ENCODE measurements around the gene WDR13. TPM values are rescaled to one million over a fixed set of nuclear protein-coding genes. Genes with fewer than 3 reads are reported as not detected.

The WDR13 gene
- total RNA-seq, 1 donor from 2014 or later = 121 TPM

Other genes with a start within 250 kb of the WDR13 start
- gene SSX3, start 240.8 kb upstream of the WDR13 start, total RNA-seq = not detected in 2 replicates
- gene SSX4, start 214.0 kb upstream of the WDR13 start, total RNA-seq = not detected in 2 replicates
- gene SSX4B, start 185.5 kb upstream of the WDR13 start, total RNA-seq = not detected in 2 replicates
- gene SLC38A5, start 127.2 kb upstream of the WDR13 start, total RNA-seq = 134 and 348 TPM in 2 replicates
- 131 and 154 TPM in 2 replicates for gene FTSJ1, start 121.3 kb upstream of the WDR13 start, total RNA-seq
- 33.4 and 46.2 TPM in 2 replicates for gene PORCN, start 88.5 kb upstream of the WDR13 start, total RNA-seq
- gene EBP, start 75.7 kb upstream of the WDR13 start, total RNA-seq = 122 and 244 TPM in 2 replicates
- 3.8 and 3.9 TPM in 2 replicates for gene TBC1D25, start 57.8 kb upstream of the WDR13 start, total RNA-seq
- 163 and 177 TPM in 2 replicates for gene RBM3, start 23.0 kb upstream of the WDR13 start, total RNA-seq
- not detected in 2 replicates for gene WAS, start 86.3 kb downstream of the WDR13 start, total RNA-seq
- 1.2 and 1.3 TPM in 2 replicates for gene SUV39H1, start 99.2 kb downstream of the WDR13 start, total RNA-seq
- not detected in 2 replicates for gene GLOD5, start 164.3 kb downstream of the WDR13 start, total RNA-seq
- not detected in 2 replicates for gene GATA1, start 189.1 kb downstream of the WDR13 start, total RNA-seq
- 33.2 and 36.2 TPM in 2 replicates for gene HDAC6, start 204.6 kb downstream of the WDR13 start, total RNA-seq
- not detected in 2 replicates for gene ERAS, start 229.0 kb downstream of the WDR13 start, total RNA-seq
- gene PCSK1N, start 238.1 kb downstream of the WDR13 start, total RNA-seq = 0.26 and 0.51 TPM in 2 replicates